ENCODE data around the gene TUBA8.
"Not testable (repeated sequence)": the region's sequence is repeated elsewhere in the genome, so short reads cannot be mapped to it uniquely, and the experiment has no call there.

The TUBA8 gene

DNA sequence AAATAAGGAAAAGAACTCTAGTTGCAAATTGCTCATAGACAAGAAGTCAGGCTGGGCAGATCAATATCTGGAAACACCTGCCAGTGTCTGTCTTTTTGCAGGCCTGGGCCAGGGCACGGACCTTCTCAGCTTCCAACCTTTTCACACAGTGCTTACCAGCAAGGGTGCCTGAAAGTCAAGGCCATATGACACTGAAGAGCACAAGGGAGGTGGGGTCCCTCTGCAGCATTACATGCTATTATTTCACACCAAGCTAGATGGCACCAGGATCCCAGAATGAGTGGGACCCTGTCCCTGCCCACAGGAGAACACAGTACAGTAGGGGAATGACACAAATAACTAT lies 38.7 kb upstream of the TUBA8 start:
- no peak overlapping the region for H3K4me2 ChIP-seq (ENCODE audit: low read length)

GRCh38 chr22:18073467-18073866 lies 37.1 kb upstream of the TUBA8 start:
- Histone ChIP-seq H3K27me3 (ENCODE audit: insufficient read depth, low read length) (no peaks in the 10 kb centered on the region), H3K79me2 (ENCODE audit: insufficient read depth, low read length) (0 out of 2 replicates have a peak, but pooled peaks cover 3% of the 10 kb centered on the region), H3K9ac (ENCODE audit: low read length) (no peak overlapping the region), H3K4me1 (ENCODE audit: insufficient read depth, low read length, severe bottlenecking) (peaks cover 17% of the 10 kb centered on the region), H3K9me3 (ENCODE audit: low read length) (no peaks in the 10 kb centered on the region), H3K27ac (ENCODE audit: low read depth, low read length, poor library complexity, severe bottlenecking) (no peak overlapping the region), H2AFZ (ENCODE audit: low read length) (no peak overlapping the region), H3K4me3 (ENCODE audit: low read depth, low read length, poor library complexity, severe bottlenecking) (no peak overlapping the region), H3K9me2 (ENCODE audit: low read depth, low read length) (no peaks in the 10 kb centered on the region), H4K20me1 (ENCODE audit: insufficient read depth, low read length) (no peaks in the 10 kb centered on the region), H3K36me3 (ENCODE audit: insufficient read depth, low read length) (no peaks in the 10 kb centered on the region), H3F3A (ENCODE audit: insufficient read depth, low read length) (no peaks in the 10 kb centered on the region), H3K4me2 (ENCODE audit: low read length) (no peak overlapping the region)
- no peak for TF ChIP-seq CTCF (IDR thresholded peaks at IDR 0.05; ENCODE audit: low read length)
- TF ChIP-seq EZH2 (IDR thresholded peaks at IDR 0.05; ENCODE audit: borderline replicate concordance, low read length) = no peak

More for the DNA sequence above, 38.7 kb upstream of the TUBA8 start:
- H2AFZ ChIP-seq (ENCODE audit: low read length) = no peak overlapping the region
- TF ChIP-seq CTCF (IDR thresholded peaks at IDR 0.05; ENCODE audit: low read length) = no peak
- TF ChIP-seq EZH2 (IDR thresholded peaks at IDR 0.05; ENCODE audit: borderline replicate concordance, low read length) = no peak
- no peaks in the 10 kb centered on the region for H3K9me2 ChIP-seq (ENCODE audit: low read depth, low read length)
- no peak overlapping the region for H3K27ac ChIP-seq (ENCODE audit: low read depth, low read length, poor library complexity, severe bottlenecking)
- H3K79me2 ChIP-seq (ENCODE audit: insufficient read depth, low read length) = no peaks in the 10 kb centered on the region
- no peak overlapping the region for H3K4me3 ChIP-seq (ENCODE audit: low read depth, low read length, poor library complexity, severe bottlenecking)
- H3K36me3 ChIP-seq (ENCODE audit: insufficient read depth, low read length) = no peaks in the 10 kb centered on the region
- peaks cover 13% of the 10 kb centered on the region for H3K4me1 ChIP-seq (ENCODE audit: insufficient read depth, low read length, severe bottlenecking)
- no peaks in the 10 kb centered on the region for H3K9me3 ChIP-seq (ENCODE audit: low read length)
- no peaks in the 10 kb centered on the region for H3F3A ChIP-seq (ENCODE audit: insufficient read depth, low read length)
- no peak overlapping the region for H3K9ac ChIP-seq (ENCODE audit: low read length)
- no peaks in the 10 kb centered on the region for H3K27me3 ChIP-seq (ENCODE audit: insufficient read depth, low read length)
- no peaks in the 10 kb centered on the region for H4K20me1 ChIP-seq (ENCODE audit: insufficient read depth, low read length)

DNA sequence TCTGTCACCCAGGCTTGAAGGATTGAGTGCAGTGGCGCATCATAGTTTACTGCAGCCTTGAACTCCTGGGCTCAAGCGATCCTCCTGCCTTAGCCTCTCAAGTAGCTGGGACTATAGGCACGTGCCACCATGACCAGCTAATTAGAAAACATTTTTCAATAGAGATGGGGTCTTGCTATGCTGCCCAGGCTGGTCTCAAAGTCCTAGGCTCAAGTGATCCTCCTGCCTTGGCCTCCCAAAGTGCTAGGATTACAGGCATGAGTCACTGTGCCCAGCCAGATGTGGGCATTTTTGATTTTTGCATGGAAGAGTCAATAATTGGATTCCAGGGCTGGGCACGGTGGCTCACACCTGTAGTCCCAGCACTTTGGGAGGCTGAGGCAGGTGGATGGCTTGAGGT lies 36.7 kb upstream of the TUBA8 start:
- not testable (repeated sequence) for H3K27ac ChIP-seq (ENCODE audit: low read depth, low read length, poor library complexity, severe bottlenecking); H3K9me3 ChIP-seq (ENCODE audit: low read length); H3K4me3 ChIP-seq (ENCODE audit: low read depth, low read length, poor library complexity, severe bottlenecking); H3K4me2 ChIP-seq (ENCODE audit: low read length); H3K9me2 ChIP-seq (ENCODE audit: low read depth, low read length); H3K9ac ChIP-seq (ENCODE audit: low read length); H4K20me1 ChIP-seq (ENCODE audit: insufficient read depth, low read length); H2AFZ ChIP-seq (ENCODE audit: low read length); H3K36me3 ChIP-seq (ENCODE audit: insufficient read depth, low read length); H3F3A ChIP-seq (ENCODE audit: insufficient read depth, low read length); H3K79me2 ChIP-seq (ENCODE audit: insufficient read depth, low read length); H3K27me3 ChIP-seq (ENCODE audit: insufficient read depth, low read length)
- H3K4me1 ChIP-seq (ENCODE audit: insufficient read depth, low read length, severe bottlenecking) = peaks cover 21% of the 10 kb centered on the region

DNA sequence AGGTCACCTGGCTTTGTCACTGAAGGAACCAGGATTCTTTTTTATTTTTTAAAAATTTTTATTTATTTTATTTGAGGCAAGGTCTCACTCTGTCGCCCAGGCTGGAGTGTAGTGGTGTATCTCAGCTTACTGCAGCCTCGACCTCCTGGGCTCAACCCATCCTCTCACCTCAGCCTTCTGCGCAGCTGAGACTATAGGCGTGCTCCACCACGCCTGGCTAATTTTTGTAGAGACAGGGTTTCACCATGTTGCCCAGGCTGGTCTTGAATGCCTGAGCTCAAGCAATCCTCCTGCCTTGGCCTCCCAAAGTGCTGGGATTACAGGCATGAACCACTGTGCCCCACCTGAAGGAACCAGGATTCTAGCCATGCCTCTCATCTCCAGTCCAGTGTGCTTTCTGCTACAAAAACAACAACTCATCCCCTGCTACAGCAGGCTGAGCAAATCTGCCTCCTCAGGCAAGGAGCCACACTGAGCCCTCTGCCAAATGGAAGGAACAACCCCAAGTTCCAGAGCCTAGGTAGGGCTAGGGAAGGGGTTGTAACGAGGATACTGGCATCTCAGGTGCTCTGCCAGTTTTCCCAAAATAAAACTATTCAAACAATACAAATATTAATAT lies 35.4 kb upstream of the TUBA8 start:
- no peaks in the 10 kb centered on the region for H3K9me2 ChIP-seq (ENCODE audit: low read depth, low read length)
- H3K9ac ChIP-seq (ENCODE audit: low read length) = no peak overlapping the region
- H2AFZ ChIP-seq (ENCODE audit: low read length) = no peak overlapping the region
- H3K79me2 ChIP-seq (ENCODE audit: insufficient read depth, low read length) = 0 out of 2 replicates have a peak, but pooled peaks cover 3% of the 10 kb centered on the region
- peaks cover 9% of the 10 kb centered on the region for H3K36me3 ChIP-seq (ENCODE audit: insufficient read depth, low read length)
- H3K4me2 ChIP-seq (ENCODE audit: low read length) = no peak overlapping the region
- no peak overlapping the region for H3K4me3 ChIP-seq (ENCODE audit: low read depth, low read length, poor library complexity, severe bottlenecking)
- no peaks in the 10 kb centered on the region for H4K20me1 ChIP-seq (ENCODE audit: insufficient read depth, low read length)
- H3K27me3 ChIP-seq (ENCODE audit: insufficient read depth, low read length) = no peaks in the 10 kb centered on the region
- no peak overlapping the region for H3K27ac ChIP-seq (ENCODE audit: low read depth, low read length, poor library complexity, severe bottlenecking)
- TF ChIP-seq CTCF (IDR thresholded peaks at IDR 0.05; ENCODE audit: low read length) (no peak), EZH2 (IDR thresholded peaks at IDR 0.05; ENCODE audit: borderline replicate concordance, low read length) (no peak)
- no peaks in the 10 kb centered on the region for H3F3A ChIP-seq (ENCODE audit: insufficient read depth, low read length)
- H3K9me3 ChIP-seq (ENCODE audit: low read length) = no peaks in the 10 kb centered on the region
- H3K4me1 ChIP-seq (ENCODE audit: insufficient read depth, low read length, severe bottlenecking) = peaks cover 29% of the 10 kb centered on the region
